Aorta (tissue), 5 donors: ENCODE results near the gene SMIM20. TPM values are rescaled to one million over a fixed set of nuclear protein-coding genes. Genes with fewer than 3 reads are reported as not detected.

Experiments used
- ATAC-seq: fragments of 200-7000 bp; cut with Tn5 transposase; one replicate; pipeline ENCODE4 v1.9.1; 2022; ENCODE audit warnings: moderate library complexity; ENCODE audit not compliant: low FRiP score
- DNase-seq, 2 donors: peaks; one replicate each; pipeline ENCODE4 v3.0.0-alpha.2; 2020
- H3K27ac ChIP-seq, 2 donors: one replicate each; pipeline ENCODE4 v1.5.1; 2013; ENCODE audit warnings: low read length in 2 of 2, mild to moderate bottlenecking in 2 of 2, moderate library complexity in 2 of 2, control low read depth in 1 of 2, inconsistent platforms in 1 of 2, low read depth in 1 of 2
- H3K27me3 ChIP-seq, 2 donors: one replicate each; pipeline ENCODE4 v1.6.1; 2013; ENCODE audit warnings: control low read depth in 1 of 2, low read length in 1 of 2, mild to moderate bottlenecking in 1 of 2, moderate library complexity in 1 of 2; ENCODE audit not compliant: insufficient read depth in 2 of 2, control insufficient read depth in 1 of 2
- H3K36me3 ChIP-seq, 2 donors: one replicate each; pipeline ENCODE4 v1.6.1; 2013; ENCODE audit warnings: control low read depth in 1 of 2, low read length in 1 of 2, mild to moderate bottlenecking in 1 of 2; ENCODE audit not compliant: insufficient read depth in 2 of 2, control insufficient read depth in 1 of 2
- H3K4me1 ChIP-seq, 2 donors: one replicate each; pipeline ENCODE4 v1.6.1; 2013; ENCODE audit warnings: low read length in 2 of 2, control low read depth in 1 of 2, mild to moderate bottlenecking in 1 of 2, moderate library complexity in 1 of 2; ENCODE audit not compliant: insufficient read depth in 2 of 2, control insufficient read depth in 1 of 2
- H3K4me3 ChIP-seq, 2 donors: one replicate each; pipeline ENCODE4 v1.5.1; 2013; ENCODE audit warnings: low read length in 2 of 2, control low read depth in 1 of 2, mild to moderate bottlenecking in 1 of 2
- H3K9me3 ChIP-seq: one replicate; pipeline ENCODE4 v1.6.1; 2013; ENCODE audit warnings: mild to moderate bottlenecking, low read length; ENCODE audit not compliant: control insufficient read depth
- WGBS, 2 donors: extraction: QIAGEN DNeasy Blood & Tissue Kit; methylation state at CpG; one replicate each; pipeline ENCODE4 v1.1.7; 2013; 5-methylcytosine and 5-hydroxymethylcytosine counted together
- intact Hi-C, 2 donors: fragments of 100-400 bp; cut with DNase I; formaldehyde crosslinking; loops; one replicate each; pipeline versions ENCODE4 v1.14.2 to v1.15.0; 2022
- polyA plus RNA-seq, 2 donors: library from polyadenylated mRNA; stranded (reverse); fragments of 200-250 nt; gene quantifications; one replicate each; pipeline ENCODE4 v1.2.3, GENCODE V29; 2013
- total RNA-seq, 2 donors: library from RNA; stranded (reverse); fragmentation: NEBNext Ultra II Directional; extraction: Animal tissue kit (Norgen Biotek cat#: 25700); gene quantifications; one replicate each; pipeline ENCODE4 v1.2.1, GENCODE V29; 2021
- donor health status: healthy with polysubstance abuse.
- donor health status: Bipolar disorder and iron deficiency.
- donor health status: DM: no; HTN: no; CAD: no.
- donor health status: DM: no; HTN: no; CAD: no.
- donor health status: DM: yes; HTN: yes; CAD: no.

The SMIM20 gene
- total and polyA plus RNA-seq, 4 donors: 18.1 to 68.0 (median 38.3) TPM

DNA sequence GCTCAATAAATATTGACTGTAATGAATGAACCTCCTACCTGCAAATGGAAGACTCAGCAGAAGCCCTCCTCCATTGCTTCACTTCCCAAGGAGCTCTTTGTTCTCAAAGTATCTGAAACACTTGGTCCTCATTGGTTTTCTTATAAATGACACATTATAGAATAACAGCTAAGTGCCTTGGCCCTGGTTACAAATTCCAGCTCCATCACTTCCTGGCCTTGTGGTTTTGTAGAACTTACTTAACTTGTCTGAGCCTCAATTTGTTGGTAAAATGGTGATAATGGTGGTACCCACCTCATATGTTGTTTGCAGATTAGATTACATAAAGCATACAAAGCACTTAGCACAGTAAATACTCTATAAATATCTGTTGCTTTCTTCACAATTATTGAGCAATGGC is 25.2 kb upstream of the SMIM20 start:
- Histone ChIP-seq H3K27ac (no peak overlapping the region), H3K4me3 (no peak overlapping the region), H3K4me1 (no peaks in the 10 kb centered on the region), H3K36me3 (no peaks in the 10 kb centered on the region), H3K9me3 (no peaks in the 10 kb centered on the region), H3K27me3 (no peaks in the 10 kb centered on the region)
- intact Hi-C loops: no loop called here
- ATAC-seq (no peak), DNase-seq (no peak)

DNA sequence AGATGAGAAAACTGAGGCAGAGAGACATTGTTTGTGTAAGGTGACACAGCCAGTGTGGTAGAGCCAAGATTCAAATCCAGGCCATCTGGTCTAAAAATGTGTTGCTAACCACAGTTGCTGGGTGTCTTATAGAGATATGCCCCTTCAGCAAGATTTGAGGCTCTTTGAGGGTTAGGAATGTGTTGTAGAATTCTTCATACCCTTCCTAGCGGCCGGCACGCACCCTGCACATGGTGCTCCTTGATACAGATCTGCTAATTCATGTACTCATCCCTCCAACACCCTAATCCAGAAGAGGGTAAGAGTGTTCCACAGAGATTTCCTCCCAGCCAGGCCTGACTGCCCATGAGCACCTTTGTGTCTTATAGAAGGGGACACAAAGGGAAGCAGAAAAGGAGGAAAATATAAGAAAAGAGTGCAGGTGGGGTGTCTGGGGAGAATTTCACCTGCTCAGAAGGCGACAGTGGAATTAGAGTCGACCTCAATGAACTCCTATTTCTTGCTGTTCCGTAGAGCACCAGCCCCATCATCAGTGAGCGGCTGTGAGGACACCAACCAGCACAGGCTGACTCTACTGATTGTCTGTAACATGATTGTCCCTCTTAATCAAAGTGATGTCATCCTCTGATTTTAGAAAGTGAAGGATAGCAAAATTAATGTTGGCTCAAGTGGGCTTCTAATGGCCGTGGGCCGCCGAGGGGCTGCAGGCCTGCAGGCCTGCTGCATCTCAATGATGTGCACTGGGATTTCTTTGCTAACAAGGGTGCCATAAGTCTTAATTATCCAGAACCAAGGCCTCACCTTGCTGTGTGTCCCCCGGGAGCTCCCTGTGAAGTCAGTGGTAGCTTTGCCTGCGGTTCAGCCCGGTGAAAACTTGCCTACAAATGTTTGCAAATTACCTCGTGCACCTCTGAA is 24.2 kb upstream of the SMIM20 start:
- intact Hi-C loops: no loop called here
- 88 to 90% methylated on average over 14 of the region's 14 CpGs for WGBS, 2 donors
- Histone ChIP-seq H3K27ac (no peak overlapping the region), H3K27me3 (no peaks in the 10 kb centered on the region), H3K4me1 (no peaks in the 10 kb centered on the region), H3K36me3 (no peaks in the 10 kb centered on the region), H3K9me3 (no peaks in the 10 kb centered on the region), H3K4me3 (no peak overlapping the region)
- DNase-seq (no peak), ATAC-seq (no peak)

DNA sequence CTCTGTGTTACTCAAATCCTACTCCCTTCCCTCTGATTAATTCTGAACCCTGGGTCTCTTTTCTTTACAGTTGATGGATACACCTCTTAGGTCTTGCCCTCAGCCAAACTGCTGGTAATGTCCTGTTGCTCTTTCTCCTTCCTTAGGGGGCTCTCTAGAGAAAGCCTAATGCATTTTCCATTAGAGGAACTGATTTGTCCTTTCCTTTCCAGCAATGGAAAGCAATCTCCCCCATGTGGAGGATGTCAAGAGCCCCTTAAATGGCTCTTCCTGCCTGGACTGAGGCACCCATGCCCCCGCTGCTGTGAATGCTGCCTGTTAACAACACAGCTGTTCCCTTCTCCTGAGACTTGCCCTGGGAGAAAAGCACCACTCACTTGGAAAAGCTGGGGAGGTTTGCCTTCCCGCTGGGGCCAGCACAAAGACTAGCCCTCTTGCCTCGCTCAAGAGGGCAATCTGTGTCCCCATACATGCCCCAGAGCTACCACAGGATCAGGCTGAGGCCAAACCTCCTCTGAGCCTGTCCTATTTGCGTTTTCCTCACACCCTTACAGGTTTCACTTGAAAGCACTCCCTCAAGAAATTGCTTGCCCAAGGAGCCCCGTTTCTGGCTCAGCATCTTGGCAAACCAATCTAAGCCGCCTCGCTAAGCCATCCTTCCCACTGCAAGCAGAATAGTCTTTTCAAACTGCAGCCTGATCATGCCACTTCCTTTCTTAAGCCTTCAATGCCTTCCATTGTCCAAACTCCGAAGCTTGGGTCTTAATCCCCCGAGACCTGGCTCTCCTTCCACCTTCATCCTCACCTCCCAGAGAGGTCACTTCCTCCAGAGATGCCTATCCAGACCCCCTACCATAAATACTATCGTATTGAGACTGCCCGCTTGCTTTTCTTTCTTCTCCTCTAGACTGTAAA is 23.2 kb upstream of the SMIM20 start:
- Histone ChIP-seq H3K4me1 (no peaks in the 10 kb centered on the region), H3K36me3 (no peaks in the 10 kb centered on the region), H3K9me3 (no peaks in the 10 kb centered on the region), H3K27ac (no peak overlapping the region), H3K27me3 (no peaks in the 10 kb centered on the region), H3K4me3 (no peak overlapping the region)
- intact Hi-C loops: no loop called here
- ATAC-seq (no peak), DNase-seq (no peak)
- 58 to 59% methylated on average over 11 of the region's 11 CpGs for WGBS, 2 donors

DNA sequence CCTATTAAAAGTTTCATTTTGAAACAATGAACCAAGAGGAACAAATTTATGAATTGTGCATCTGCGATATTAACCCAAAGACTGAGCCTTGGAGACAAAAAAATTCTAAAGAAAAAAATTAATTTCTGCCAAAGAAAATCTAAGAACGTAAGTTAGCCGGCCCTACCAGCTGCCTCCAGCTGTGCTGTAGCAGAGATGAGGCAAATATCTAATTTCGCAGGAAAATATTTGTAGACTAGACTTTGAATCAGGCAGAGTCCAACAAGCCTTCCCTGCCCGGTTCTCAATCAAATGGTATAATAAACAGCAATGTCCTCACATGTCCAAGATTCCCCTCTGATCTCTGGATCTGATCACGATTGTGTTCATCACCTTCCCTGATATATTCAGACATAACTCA is 21.2 kb upstream of the SMIM20 start:
- Histone ChIP-seq H3K27ac (no peak overlapping the region), H3K36me3 (no peaks in the 10 kb centered on the region), H3K27me3 (no peaks in the 10 kb centered on the region), H3K4me1 (no peaks in the 10 kb centered on the region), H3K9me3 (no peaks in the 10 kb centered on the region), H3K4me3 (no peak overlapping the region)
- ATAC-seq (no peak), DNase-seq (no peak)
- intact Hi-C loops: no loop called here
- 74 to 79% methylated on average over 6 of the region's 6 CpGs for WGBS, 2 donors

DNA sequence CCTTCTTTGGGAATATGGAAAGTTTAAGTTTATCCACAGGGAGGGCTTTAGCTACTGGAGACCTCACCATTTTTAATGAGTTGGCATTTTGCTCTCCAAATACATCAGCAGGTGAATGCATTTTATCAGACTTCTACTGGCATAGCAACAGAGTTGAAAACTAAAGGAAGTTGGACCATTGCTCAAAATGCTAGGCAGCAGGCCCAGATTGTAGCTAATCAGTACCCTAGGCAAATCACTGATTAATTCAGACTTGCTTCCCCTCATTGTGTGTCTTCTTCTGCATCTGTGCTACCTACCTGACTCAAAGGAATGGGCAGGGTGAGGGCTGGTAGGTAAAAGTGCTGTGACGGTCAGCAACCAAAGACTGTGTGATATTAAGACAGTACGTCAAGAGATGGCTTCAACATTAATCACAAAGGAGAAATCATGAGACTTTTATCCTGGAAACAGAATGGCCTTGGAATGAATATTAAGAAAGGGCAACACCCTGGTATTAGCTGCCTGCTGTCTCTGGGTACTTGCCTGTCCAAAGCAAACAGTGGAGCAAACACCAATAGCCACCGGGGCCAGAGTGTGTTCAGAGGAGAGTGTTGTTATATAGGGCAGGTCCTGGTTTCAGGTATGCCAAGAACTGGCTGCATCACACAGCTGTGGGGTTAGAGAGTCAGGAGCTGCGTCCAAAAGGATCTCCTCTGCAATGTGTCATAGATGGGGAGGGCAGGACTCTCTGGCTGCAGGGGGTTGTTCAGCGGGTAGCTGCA is 17.1 kb upstream of the SMIM20 start:
- DNase-seq (no peak), ATAC-seq (no peak)
- Histone ChIP-seq H3K4me1 (no peaks in the 10 kb centered on the region), H3K27ac (no peak overlapping the region), H3K4me3 (no peak overlapping the region), H3K36me3 (no peaks in the 10 kb centered on the region), H3K27me3 (no peaks in the 10 kb centered on the region), H3K9me3 (no peaks in the 10 kb centered on the region)
- intact Hi-C loops: no loop called here
- WGBS, 2 donors: 77 to 79% methylated on average over 5 of the region's 5 CpGs

DNA sequence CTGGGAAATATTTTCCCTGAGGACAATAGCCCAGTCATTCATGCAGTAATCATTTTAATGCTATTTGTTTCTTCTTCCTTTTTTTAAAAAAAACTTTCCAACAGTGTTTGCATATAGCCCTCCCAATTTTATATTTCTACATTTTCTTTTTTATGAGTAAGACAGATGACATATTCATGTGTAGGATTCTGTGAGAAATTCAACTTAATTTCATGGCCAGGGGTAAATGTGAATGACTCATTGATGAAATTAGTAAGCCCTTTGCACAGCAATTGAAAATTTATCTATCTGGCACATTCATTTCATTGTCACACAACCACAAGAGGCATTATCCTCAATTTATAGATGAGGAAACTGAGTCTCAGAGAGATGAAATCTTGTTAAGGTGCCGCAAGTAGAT is 13.7 kb upstream of the SMIM20 start:
- Histone ChIP-seq H3K27me3 (no peaks in the 10 kb centered on the region), H3K9me3 (no peaks in the 10 kb centered on the region), H3K27ac (no peak overlapping the region), H3K4me1 (no peaks in the 10 kb centered on the region), H3K36me3 (no peaks in the 10 kb centered on the region), H3K4me3 (no peak overlapping the region)
- no peak for ATAC-seq
- 99 to 100% methylated on average over 1 of the region's 1 CpG for WGBS, 2 donors
- intact Hi-C loops: no loop called here
- no peak for DNase-seq

DNA sequence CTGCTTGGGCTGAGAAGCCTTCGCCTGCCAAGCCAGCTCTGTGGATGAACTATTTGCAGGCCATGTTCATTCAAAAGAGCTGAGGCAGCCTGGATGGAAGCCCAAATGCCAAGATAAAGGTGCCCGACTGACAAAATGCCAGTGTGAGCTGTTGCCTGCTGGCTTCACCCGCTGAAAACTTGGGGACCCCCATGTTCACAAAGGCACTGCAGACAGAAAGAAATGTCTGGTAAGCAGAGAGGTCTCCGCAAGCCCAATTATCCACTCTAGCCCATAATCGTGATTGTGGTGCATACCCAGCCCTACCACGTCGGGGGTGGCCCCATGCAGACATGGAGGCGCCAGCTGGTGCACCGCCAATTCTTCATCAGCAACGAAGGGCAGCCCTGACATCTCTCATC is 13.0 kb upstream of the SMIM20 start:
- Histone ChIP-seq H3K9me3 (no peaks in the 10 kb centered on the region), H3K4me3 (no peak overlapping the region), H3K4me1 (no peaks in the 10 kb centered on the region), H3K27me3 (no peaks in the 10 kb centered on the region), H3K36me3 (no peaks in the 10 kb centered on the region), H3K27ac (no peak overlapping the region)
- DNase-seq: no peak
- intact Hi-C loops: no loop called here
- WGBS, 2 donors: 72 to 77% methylated on average over 10 of the region's 10 CpGs
- ATAC-seq: no peak

DNA sequence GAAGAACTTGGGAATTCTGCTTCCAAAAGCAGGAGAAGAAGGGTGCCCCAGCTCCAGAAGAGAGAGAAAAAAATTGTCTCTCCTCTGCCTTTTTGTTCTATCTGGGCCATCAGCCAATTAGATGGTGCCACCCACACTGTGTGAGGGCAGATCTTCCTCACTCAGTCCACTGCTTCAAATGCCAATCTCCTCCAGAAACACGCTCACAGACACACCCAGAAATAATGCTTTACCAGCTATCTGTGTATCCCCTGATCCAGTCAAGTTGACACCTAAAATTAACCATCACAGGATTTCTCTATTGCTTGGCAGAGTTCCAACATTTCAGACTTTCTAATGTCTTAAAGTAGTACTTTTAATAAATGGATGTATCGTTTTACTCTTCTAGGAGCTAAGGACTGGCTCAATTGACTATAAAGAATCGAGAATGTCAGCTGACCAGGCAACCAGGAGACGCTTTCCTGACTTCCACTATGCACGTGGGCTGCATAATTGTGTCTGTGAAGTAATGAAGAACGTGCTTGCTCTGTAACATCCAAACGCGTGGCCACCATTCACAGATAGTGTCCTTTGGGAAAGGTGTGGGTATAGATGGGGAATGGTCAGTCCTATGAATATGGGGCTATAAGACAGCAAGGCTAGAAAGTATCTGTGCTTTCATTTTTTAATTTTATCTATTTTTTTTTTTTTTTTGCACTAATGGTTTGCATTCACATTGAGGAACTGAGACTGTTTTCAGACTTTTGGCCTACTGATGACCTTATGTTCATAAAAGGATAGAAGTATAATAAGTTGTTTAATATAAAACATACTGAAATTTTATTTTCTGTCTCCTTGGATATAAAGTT is 9.9 kb upstream of the SMIM20 start:
- intact Hi-C loops: no loop called here
- no peak overlapping the region for H3K4me3 ChIP-seq
- H3K36me3 ChIP-seq: no peaks in the 10 kb centered on the region
- no peaks in the 10 kb centered on the region for H3K4me1 ChIP-seq
- H3K27ac ChIP-seq: no peak overlapping the region
- H3K27me3 ChIP-seq: no peaks in the 10 kb centered on the region
- ATAC-seq (no peak), DNase-seq (no peak)
- H3K9me3 ChIP-seq: no peaks in the 10 kb centered on the region
- 82 to 86% methylated on average over 8 of the region's 8 CpGs for WGBS, 2 donors
